Measurements from ENCODE around the gene COMMD1.
A peak's percentile ranks its signal among the peaks of the same experiment; 100 is the strongest.

The COMMD1 gene

DNA sequence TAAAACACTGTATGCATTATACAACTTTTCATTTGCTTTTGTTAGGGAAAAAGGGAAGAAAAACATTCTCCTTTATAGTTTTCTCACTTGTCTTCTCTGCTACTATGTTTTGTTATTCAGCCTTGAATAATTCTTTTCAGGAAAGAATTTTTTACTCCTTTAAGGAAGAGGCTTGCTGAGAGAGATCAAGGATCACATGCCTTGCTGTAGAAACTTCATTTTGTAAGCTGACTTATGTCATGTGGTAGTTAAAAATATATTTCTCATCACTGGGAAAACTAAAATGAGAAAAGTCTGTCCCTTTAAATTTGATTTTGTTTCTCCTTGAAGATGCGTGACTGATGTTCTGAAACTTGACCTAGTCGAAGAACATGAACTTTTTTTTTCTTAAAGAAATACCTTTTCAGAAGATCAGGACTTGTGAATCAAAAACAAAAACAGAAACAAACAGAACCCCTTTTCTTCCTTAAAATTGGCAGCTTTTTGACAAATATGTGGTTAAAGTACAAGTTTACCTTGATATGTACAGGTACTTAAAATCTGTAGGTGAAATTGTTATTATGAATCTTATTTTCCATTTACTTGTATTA is 145.1 kb downstream of the COMMD1 start:
- no peak overlapping the region for H3K4me3 ChIP-seq (ENCODE audit: low read length)
- TF ChIP-seq, protein P1, sequence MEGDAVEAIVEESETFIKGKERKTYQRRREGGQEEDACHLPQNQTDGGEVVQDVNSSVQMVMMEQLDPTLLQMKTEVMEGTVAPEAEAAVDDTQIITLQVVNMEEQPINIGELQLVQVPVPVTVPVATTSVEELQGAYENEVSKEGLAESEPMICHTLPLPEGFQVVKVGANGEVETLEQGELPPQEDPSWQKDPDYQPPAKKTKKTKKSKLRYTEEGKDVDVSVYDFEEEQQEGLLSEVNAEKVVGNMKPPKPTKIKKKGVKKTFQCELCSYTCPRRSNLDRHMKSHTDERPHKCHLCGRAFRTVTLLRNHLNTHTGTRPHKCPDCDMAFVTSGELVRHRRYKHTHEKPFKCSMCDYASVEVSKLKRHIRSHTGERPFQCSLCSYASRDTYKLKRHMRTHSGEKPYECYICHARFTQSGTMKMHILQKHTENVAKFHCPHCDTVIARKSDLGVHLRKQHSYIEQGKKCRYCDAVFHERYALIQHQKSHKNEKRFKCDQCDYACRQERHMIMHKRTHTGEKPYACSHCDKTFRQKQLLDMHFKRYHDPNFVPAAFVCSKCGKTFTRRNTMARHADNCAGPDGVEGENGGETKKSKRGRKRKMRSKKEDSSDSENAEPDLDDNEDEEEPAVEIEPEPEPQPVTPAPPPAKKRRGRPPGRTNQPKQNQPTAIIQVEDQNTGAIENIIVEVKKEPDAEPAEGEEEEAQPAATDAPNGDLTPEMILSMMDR (conservative IDR thresholded peaks at IDR 0.05; ENCODE audit: low read depth, low read length), result no peak
- DNase-seq (ENCODE audit: low read depth), result peak; percentile 12

DNA sequence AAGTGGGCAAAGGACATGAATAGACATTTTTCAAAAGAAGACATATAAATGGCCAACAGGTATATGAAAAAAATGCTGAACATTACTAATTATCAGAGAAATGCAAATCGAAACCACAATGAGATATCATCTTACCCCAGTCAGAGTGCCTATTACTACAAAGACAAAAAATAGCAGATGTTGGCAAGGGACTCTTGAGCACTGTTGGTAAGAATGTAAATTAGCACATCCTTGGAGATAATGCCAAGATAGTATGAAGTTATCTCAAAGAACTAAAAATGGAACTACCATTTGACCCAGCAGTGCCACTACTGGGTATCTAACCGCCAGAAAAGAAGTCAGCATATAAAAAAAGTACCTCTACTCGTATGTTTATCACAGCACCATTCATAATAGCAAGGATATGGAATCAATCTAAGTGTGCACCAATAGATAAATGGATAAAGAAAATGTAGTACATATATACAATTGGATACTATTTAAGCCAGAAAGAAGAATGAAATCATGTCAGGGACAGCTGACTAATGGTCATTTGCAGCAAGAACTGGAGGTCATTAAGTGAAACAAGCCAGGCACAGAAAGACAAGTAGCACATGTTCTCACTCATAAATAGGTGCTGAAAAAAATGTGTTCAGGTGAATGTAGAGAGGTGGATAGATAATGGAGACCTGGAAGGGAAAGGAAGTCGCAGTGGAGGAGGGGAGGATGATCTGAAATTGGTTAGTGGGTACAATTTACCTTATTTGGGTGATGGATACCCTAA is 148.7 kb downstream of the COMMD1 start:
- no peak overlapping the region for H3K4me3 ChIP-seq (ENCODE audit: low read length)
- TF ChIP-seq, protein P1 (conservative IDR thresholded peaks at IDR 0.05; ENCODE audit: low read depth, low read length), result no peak
- no peak for DNase-seq (ENCODE audit: low read depth)

DNA sequence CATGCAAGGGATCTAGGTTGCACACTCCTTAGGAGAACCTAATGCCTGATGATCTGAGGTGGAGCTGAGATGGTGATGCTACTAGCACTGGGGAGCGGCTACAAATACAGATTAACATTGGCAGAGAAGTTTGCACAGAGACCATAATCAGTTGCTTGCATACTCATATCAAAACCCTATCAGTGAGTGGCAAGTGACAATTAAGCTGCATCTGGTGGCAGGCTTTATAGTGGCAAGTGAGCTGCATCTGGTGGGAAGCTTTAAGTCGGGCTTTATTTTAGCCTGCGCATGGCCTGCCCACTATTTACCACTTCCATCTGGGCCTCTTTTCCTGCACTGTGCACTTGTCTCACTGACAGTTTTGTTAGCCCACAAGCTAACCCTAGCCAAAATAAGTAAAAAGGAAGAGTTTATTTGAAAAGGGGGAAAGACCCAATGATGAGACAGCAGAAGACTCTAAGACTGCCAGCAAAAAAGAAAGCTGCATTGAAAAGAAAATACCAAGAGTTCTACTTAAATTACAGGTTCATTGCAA is 149.5 kb downstream of the COMMD1 start:
- TF ChIP-seq, protein P1 (conservative IDR thresholded peaks at IDR 0.05; ENCODE audit: low read depth, low read length), result no peak
- H3K4me3 ChIP-seq (ENCODE audit: low read length), result no peak overlapping the region
- DNase-seq (ENCODE audit: low read depth), result no peak

DNA sequence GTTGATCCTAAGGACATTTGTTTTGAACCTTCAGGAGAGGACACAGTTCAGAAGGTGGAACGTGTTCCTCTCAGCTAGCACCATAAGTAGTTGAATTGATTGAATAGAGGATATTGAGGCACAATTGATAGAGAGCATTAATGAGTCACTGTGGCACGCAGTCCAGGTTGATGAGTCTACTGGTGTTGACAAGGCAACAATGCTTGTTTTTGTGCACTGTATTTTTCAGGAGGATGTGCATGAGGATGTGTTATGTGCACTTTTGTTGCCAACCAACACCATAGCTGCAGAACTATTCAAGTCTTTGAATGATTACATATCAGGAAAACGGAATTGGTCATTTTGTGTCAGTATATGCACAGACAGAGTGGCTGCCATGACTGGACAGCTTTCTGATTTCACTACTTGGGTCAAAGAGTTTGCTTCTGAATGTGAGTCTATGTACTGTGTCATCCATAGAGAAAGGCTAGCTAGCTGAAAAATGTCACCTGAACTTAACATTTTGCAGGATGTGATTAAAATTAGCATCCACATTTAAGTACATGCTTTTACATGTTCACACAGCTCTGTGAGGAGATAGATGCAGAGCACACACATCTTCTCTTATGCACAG is 150.4 kb downstream of the COMMD1 start:
- DNase-seq (ENCODE audit: low read depth), result no peak
- TF ChIP-seq, protein P1 (conservative IDR thresholded peaks at IDR 0.05; ENCODE audit: low read depth, low read length), result no peak
- H3K4me3 ChIP-seq (ENCODE audit: low read length), result no peak overlapping the region

DNA sequence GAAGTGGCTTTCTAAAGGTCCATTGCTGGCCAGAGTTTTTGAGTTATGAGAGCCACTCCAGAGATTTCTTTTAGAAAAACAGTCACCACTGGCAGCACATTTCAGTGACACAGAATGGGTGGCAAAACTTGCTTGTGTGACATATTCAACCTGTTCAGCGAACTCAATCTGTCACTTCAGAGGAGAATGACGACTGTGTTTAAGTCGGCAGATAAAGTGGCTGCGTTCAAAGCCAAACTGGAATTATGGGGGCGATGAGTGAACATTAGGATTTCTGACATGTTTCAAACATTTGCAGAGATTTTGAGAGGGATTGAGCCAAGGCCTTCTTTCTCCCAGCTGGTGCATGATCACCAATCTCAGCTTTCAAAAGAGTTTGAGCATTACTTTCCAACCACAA is 150.9 kb downstream of the COMMD1 start:
- H3K4me3 ChIP-seq (ENCODE audit: low read length), result no peak overlapping the region
- DNase-seq (ENCODE audit: low read depth), result no peak
- TF ChIP-seq, protein P1 (conservative IDR thresholded peaks at IDR 0.05; ENCODE audit: low read depth, low read length), result no peak

DNA sequence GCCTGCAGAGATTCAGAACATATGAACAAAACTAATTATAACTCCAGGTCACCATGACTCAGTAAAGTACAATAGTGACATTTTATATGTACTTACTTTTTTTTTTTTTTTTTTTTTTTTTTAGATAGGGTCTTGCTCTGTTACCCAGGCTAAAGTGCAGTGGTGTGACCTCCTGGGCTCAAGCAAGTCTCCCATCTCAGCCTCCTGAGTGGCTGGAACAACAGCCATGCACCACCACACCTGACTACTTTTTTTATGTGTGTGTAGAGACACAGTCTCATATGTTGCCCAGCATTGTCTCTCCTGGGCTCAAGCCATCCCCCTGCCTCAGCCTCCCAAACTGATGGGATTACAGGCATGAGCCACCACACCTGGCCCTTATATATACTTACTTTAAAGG is 159.8 kb downstream of the COMMD1 start:
- TF ChIP-seq, protein P1 (conservative IDR thresholded peaks at IDR 0.05; ENCODE audit: low read depth, low read length), result no peak
- DNase-seq (ENCODE audit: low read depth), result no peak
- H3K4me3 ChIP-seq (ENCODE audit: low read length), result no peak overlapping the region

Data from retinal pigment epithelial cell (primary cell).